Uterus (tissue), 4 donors: ENCODE results near the gene NPR2. TPM values are rescaled to one million over a fixed set of nuclear protein-coding genes. Genes with fewer than 3 reads are reported as not detected.

Experiments used
- DNase-seq, 2 donors: peaks; one replicate each; pipeline ENCODE4 v3.0.0-alpha.2; 2019 to 2020
- H3K27ac ChIP-seq, 2 donors: fragments of 200-600 bp; sonication (generic); 1 replicate in 1 of 2; 2 replicates in 1 of 2; pipeline ENCODE4 v1.5.1; 2016 to 2018
- H3K27me3 ChIP-seq, 2 donors: fragments of 200-600 bp; sonication (generic); one replicate each; pipeline ENCODE4 v1.5.1; 2018 to 2019; ENCODE audit warnings: control low read depth in 1 of 2
- H3K36me3 ChIP-seq, 2 donors: fragments of 200-600 bp; sonication (generic); one replicate each; pipeline ENCODE4 v1.5.1; 2019; ENCODE audit warnings: control low read depth in 1 of 2
- H3K4me1 ChIP-seq, 2 donors: fragments of 200-600 bp; sonication (generic); one replicate each; pipeline ENCODE4 v1.5.1; 2018 to 2019; ENCODE audit warnings: control low read depth in 1 of 2
- H3K4me3 ChIP-seq, 2 donors: fragments of 200-600 bp; sonication (generic); 1 replicate in 1 of 2; 2 replicates in 1 of 2; pipeline ENCODE4 v1.5.1; 2018 to 2019; ENCODE audit warnings: mild to moderate bottlenecking in 1 of 2
- H3K9me3 ChIP-seq, 2 donors: fragments of 200-600 bp; sonication (generic); one replicate each; pipeline ENCODE4 v1.5.1; 2019; ENCODE audit warnings: control low read depth in 1 of 2
- POLR2A ChIP-seq, 2 donors: fragments of 450-650 bp; IDR thresholded peaks; one replicate each; pipeline ENCODE4 v1.6.1; 2016; ENCODE audit warnings: antibody characterized with exemption in 2 of 2, mild to moderate bottlenecking in 1 of 2, moderate library complexity in 1 of 2
- intact Hi-C: fragments of 100-400 bp; cut with DNase I; formaldehyde crosslinking; loops from one replicate; pipeline ENCODE4 v1.15.1; 2023; ENCODE audit warnings: low total_unique reads
- total RNA-seq, 4 donors: library from RNA; depleted of rRNA in 3 of 4; stranded (reverse); fragments of >200 nt in 3 of 4; gene quantifications; one replicate each; pipeline versions ENCODE4 v1.1.0 to v1.2.4, GENCODE V29; 2014 to 2023
- TF ChIP-seq, protein P1 (sequence below), 4 experiments: fragments of 200-600 bp in 2 of 4; fragments of 450-650 bp in 2 of 4; sonication (generic) in 2 of 4; IDR thresholded peaks; one replicate each; pipeline ENCODE4 v1.5.1; 2016 to 2019; ENCODE audit warnings: antibody characterized with exemption in 4 of 4, mild to moderate bottlenecking in 2 of 4, moderate library complexity in 1 of 4
- donor health status: DM: yes; HTN: yes; CAD: no.

Gene NPR2
- total RNA-seq, 4 donors from 2014 or later, result 3.8 to 70.4 (median 31.7) TPM

DNA sequence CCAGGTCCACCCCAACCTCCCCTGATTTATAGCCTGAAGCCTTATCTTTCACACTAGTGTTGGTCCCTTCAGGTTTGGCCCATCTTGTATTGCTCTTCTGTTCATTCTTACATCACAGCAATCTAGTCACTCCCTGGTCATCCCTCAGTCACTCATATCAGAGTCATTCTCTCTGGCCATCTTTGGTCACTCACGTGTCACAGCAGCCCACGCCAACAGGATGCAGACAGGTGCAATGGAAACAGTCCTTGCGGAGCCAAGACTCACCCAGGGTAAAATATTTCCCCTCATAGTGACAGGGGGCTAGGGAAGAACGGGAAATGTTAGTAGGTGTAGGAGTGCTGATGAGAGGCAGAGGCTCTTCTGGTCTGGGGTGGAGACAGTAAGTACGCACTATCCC, 37.9 kb upstream of the NPR2 start:
- H3K9me3 ChIP-seq, result no peaks in the 10 kb centered on the region
- no peaks in the 10 kb centered on the region for H3K36me3 ChIP-seq
- no peak overlapping the region for H3K4me3 ChIP-seq
- DNase-seq, result no peak
- no peak overlapping the region for H3K27ac ChIP-seq
- H3K27me3 ChIP-seq, result no peaks in the 10 kb centered on the region
- peaks cover 0 to 9% of the 10 kb centered on the region in 2 donors for H3K4me1 ChIP-seq
- TF ChIP-seq, protein P1, sequence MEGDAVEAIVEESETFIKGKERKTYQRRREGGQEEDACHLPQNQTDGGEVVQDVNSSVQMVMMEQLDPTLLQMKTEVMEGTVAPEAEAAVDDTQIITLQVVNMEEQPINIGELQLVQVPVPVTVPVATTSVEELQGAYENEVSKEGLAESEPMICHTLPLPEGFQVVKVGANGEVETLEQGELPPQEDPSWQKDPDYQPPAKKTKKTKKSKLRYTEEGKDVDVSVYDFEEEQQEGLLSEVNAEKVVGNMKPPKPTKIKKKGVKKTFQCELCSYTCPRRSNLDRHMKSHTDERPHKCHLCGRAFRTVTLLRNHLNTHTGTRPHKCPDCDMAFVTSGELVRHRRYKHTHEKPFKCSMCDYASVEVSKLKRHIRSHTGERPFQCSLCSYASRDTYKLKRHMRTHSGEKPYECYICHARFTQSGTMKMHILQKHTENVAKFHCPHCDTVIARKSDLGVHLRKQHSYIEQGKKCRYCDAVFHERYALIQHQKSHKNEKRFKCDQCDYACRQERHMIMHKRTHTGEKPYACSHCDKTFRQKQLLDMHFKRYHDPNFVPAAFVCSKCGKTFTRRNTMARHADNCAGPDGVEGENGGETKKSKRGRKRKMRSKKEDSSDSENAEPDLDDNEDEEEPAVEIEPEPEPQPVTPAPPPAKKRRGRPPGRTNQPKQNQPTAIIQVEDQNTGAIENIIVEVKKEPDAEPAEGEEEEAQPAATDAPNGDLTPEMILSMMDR (IDR thresholded peaks at IDR 0.05), result no peak
- no peak for TF ChIP-seq POLR2A (IDR thresholded peaks at IDR 0.05)
- intact Hi-C loops, result no loop called here

DNA sequence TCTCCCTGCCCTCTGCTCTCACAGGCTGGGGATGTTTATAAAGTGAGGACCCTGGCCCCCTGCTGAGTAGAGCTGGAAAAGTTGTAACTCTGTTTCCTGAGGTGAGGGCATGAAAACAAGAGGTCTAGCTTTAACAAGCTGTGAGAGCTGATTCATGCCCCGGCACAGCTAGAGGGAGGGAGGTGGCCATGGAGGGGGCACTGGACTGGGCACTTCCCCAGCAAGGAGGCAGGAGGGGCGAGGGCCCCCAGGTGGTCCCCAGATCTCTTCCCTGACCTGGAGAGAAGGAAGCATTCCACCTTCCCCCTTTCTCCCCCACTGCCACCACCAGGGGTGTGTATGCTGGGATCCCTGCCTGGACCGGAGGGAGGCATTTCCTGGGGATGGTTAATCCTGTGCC, 37.1 kb upstream of the NPR2 start, which contains the start of gene MSMP:
Gene MSMP (minus strand): TSS at position 13 of the 400 bp plus-strand sequence. CDS start 147 bp downstream, outside the sequence.
- Histone ChIP-seq H3K27me3 (no peaks in the 10 kb centered on the region), H3K27ac (no peak within 1 kb of the TSS), H3K36me3 (no peaks in the 10 kb centered on the region), H3K4me1 (peaks cover 0 to 9% of the 10 kb centered on the region in 2 donors), H3K4me3 (no peak within 1 kb of the TSS), H3K9me3 (no peaks in the 10 kb centered on the region)
- TF ChIP-seq POLR2A (IDR thresholded peaks at IDR 0.05), result no peak
- TF ChIP-seq, protein P1 (IDR thresholded peaks at IDR 0.05), result no peak
- DNase-seq, result no peak
- intact Hi-C loops, result no loop called here

DNA sequence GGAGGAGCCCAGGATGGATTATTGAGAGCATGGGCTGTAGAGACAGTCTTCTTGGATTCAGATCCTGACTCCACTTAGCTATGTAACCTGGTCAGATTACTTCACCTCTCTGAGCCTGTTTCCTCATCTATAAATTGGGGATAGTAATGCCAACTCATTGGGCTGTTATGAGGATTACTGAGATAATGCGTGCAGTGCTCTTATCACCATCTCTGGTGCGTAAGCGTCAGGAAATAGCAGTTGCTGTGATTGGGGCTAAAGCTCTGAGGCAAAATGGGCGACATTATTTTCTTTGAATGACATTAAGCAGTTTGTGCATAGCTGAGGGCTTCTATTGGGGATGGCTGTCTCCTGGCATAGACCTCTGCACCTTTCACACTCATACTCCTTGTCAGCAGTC, 36.3 kb upstream of the NPR2 start:
- Histone ChIP-seq H3K36me3 (no peaks in the 10 kb centered on the region), H3K4me3 (no peak overlapping the region), H3K27me3 (no peaks in the 10 kb centered on the region), H3K9me3 (no peaks in the 10 kb centered on the region), H3K27ac (no peak overlapping the region), H3K4me1 (peaks cover 0 to 8% of the 10 kb centered on the region in 2 donors)
- DNase-seq, result no peak
- intact Hi-C loops, result no loop called here
- TF ChIP-seq POLR2A (IDR thresholded peaks at IDR 0.05), result no peak
- TF ChIP-seq, protein P1 (IDR thresholded peaks at IDR 0.05), result no peak

DNA sequence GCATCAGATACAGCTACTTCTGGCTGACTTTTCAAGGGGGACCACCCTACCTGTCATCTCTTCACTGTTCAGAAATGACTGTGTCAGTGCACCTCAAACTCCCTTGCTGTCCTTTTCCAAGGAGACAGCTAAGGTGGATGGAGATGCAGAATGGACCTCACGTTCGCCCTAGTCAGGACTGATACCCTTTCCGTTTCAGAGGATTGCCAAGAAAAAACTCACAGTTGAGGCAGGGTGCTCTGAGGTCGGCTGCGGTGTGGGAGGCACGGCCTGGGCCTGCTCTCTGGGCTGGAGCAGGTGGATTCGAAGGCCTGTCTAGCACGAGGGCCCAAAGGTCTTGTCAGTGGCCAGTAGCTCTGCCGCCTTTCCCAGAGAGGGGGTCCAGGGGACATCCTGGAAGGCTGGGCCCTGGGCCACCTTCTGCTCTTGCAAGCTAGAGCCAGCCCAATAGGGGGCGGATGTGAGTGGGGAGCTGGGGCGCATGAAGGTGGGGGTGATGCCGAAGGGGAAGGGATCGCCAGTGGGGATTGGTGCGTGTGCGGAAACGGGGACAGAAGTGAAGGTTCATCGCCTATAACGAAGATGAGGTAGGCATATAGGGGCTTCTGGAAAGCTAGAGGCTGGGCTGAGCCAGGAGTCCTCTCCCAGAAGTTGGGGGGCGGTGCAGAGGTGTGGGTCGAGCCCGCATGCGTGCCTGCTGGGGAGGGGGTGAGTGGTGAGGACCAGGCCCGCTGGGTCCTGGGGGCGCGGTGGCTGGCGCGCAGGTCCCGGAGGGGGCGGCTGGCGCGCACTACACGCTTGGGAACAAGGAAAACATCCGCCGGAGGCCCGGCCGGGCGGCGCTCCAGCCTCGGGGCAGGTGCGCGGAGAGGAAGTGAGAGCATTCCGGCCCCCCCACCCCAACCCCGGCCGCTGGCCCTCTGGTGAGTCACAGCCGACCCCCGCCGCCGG, 34.8 kb upstream of the NPR2 start:
- H3K4me1 ChIP-seq, result peaks cover 0 to 6% of the 10 kb centered on the region in 2 donors
- H3K27ac ChIP-seq, result peak overlapping the region; percentile 75 to 86
- no peaks in the 10 kb centered on the region for H3K36me3 ChIP-seq
- no peak for TF ChIP-seq POLR2A (IDR thresholded peaks at IDR 0.05)
- TF ChIP-seq, protein P1 (IDR thresholded peaks at IDR 0.05), result peak; percentile 28 to 69 (median 56)
- DNase-seq, result peak; percentile 67 to 73
- no peaks in the 10 kb centered on the region for H3K27me3 ChIP-seq
- peak overlapping the region; percentile 41 to 54 for H3K4me3 ChIP-seq
- intact Hi-C loops, result no loop called here
- H3K9me3 ChIP-seq, result no peaks in the 10 kb centered on the region
